GM10248 (cell line): ENCODE measurements around the gene STARD3.

Experiments used
- CTCF ChIA-PET: fragments of 300-600 bp; sonication (Branson Sonifier 250); formaldehyde crosslinking; extraction: SDS; loops from one replicate; lab custom pipeline; 2021; ENCODE audit warnings: antibody characterized with exemption; lab: Yijun Ruan, JAX
- POLR2A ChIA-PET: fragments of 350-650 bp; sonication (Branson Sonifier 250); formaldehyde crosslinking; extraction: SDS; loops from one replicate; lab custom pipeline; 2020; ENCODE audit warnings: antibody characterized with exemption; lab: Yijun Ruan, JAX
- DNase-seq: peaks from one replicate; pipeline ENCODE4 v3.0.0; 2012; ENCODE audit errors: extremely low spot score
- TF ChIP-seq, protein P1 (sequence below): IDR thresholded peaks from 2 replicates; pipeline ENCODE4 v1.5.1; 2012; ENCODE audit warnings: mild to moderate bottlenecking, low read depth; ENCODE audit errors: extremely low read depth, missing control alignments, control extremely low read depth

The STARD3 gene

DNA sequence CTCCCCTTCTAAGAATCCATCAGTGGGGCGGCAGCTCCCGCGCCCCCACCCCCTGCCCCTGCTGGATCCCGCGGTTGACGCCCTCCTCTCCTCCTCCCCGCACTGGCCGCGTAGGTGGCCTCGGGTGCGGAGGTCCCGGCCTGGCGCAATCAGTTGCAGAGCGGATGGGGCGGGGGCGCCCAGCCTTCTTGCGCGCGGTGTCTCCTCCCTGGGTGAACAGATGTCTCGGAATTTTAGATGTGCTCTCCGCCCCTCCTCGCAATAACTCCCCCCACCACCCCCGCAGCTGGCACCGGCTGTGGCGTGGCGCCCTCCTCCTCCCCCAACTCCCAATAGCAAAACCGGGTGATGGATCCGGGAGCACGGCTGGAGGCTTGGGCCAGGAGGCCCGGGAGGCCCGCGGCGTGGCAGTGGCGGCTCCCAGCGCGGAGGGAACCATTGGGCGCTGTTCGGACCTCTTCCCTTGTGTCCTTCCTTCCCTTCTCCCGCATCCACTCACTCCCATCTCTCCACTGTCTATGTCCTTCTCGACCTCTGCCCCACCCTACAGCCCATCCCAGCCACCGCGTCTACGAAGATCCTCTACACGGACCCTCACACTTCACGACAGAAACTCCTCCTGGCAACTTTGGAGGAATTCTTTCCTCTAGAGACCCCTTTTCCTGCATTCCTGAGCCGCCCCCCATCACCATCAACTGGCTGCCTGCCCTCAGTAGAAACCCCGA lies 40.2 kb upstream of the STARD3 start:
- TF ChIP-seq, protein P1, sequence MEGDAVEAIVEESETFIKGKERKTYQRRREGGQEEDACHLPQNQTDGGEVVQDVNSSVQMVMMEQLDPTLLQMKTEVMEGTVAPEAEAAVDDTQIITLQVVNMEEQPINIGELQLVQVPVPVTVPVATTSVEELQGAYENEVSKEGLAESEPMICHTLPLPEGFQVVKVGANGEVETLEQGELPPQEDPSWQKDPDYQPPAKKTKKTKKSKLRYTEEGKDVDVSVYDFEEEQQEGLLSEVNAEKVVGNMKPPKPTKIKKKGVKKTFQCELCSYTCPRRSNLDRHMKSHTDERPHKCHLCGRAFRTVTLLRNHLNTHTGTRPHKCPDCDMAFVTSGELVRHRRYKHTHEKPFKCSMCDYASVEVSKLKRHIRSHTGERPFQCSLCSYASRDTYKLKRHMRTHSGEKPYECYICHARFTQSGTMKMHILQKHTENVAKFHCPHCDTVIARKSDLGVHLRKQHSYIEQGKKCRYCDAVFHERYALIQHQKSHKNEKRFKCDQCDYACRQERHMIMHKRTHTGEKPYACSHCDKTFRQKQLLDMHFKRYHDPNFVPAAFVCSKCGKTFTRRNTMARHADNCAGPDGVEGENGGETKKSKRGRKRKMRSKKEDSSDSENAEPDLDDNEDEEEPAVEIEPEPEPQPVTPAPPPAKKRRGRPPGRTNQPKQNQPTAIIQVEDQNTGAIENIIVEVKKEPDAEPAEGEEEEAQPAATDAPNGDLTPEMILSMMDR, result no peak
- POLR2A ChIA-PET, result no interaction called here
- CTCF ChIA-PET, result interaction anchor here (1.2 to 5.9 kb wide), 2 partner anchors 26 to 37 kb away, joined by 3 to 50 read pairs; no protein-coding TSS in a partner anchor
- DNase-seq, result no peak

DNA sequence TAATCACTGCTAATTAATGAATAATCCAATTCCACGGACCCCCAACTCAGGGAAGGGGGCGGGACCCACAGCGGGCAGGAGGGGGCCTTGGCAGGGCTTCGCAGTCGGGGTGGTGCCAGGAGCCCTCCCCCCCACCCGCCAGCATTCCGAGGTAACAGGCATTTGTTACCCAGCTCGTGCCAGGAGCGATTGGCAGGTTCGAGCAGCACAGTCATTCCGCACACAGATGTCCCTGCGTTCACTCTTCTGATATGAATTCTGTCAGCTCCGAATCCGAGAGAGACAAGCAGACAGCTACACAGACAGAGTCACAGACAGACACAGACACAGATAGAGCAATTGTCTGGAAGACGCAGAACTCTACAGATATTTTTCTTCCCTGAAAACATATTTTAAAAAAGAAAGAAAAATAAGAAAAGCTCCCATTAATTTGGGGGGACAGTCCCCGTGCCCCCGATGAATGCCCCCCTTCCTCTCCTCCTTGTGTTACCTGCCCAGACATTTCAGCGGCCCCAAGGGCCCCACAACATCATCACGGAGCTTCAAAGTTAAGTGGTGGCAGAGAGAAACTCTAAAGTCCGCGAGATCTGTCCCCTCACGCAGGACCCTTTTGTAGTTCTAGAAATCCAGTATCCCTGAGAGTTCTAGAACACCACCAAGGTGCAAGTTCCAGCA lies 39.4 kb upstream of the STARD3 start:
- TF ChIP-seq, protein P1, result no peak
- POLR2A ChIA-PET, result no interaction called here
- CTCF ChIA-PET, result interaction anchor here (5.9 kb wide), 1 partner anchor 25 kb away, joined by 50 read pairs; no protein-coding TSS in a partner anchor
- DNase-seq, result no peak

DNA sequence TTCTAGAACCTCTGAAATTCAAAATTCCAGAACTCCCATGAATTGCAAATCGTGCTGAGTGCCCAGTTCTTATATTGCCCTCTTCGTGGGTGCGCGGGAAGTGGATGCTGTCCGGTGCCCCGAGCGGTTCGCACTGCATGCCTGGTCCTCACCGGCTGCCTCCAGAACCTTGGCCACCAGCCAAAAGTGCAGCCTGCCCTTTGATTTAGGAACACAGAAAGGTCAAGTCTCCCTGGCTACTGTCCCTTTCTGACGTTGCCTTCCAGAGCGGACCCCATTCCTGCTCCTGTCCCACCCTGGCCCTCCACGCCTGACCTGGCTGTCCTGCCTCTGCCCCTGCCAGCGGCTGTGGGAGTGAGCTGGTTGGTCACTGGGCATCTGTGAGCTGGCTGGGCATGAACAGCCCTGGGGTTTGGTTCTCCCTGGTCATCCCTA lies 38.9 kb upstream of the STARD3 start:
- CTCF ChIA-PET, result interaction anchor here (5.9 kb wide), 1 partner anchor 24 kb away, joined by 50 read pairs; no protein-coding TSS in a partner anchor
- POLR2A ChIA-PET, result no interaction called here
- DNase-seq, result no peak
- TF ChIP-seq, protein P1, result no peak

DNA sequence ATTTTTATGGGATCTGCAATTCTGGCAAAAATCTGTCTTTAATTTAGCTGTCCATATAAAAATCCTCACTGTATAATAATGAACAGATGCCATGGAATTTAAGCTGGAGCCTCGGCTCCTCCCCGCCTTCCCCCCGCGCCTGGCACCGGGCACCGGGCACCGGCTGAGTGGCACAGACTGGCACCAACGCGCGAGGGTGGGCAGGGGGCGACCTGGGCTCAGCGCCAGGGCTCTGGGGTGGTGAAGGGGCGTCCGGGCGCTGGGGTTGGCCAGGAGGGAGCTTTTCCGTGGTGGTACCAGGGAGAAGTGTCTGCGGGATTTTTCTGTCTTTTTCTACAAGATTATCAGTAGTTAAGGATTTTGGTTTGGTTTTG lies 38.3 kb upstream of the STARD3 start:
- TF ChIP-seq, protein P1, result no peak
- DNase-seq, result no peak
- ChIA-PET CTCF (interaction anchor here (5.9 kb wide), 1 partner anchor 24 kb away, joined by 50 read pairs; no protein-coding TSS in a partner anchor), POLR2A (no interaction called here)

DNA sequence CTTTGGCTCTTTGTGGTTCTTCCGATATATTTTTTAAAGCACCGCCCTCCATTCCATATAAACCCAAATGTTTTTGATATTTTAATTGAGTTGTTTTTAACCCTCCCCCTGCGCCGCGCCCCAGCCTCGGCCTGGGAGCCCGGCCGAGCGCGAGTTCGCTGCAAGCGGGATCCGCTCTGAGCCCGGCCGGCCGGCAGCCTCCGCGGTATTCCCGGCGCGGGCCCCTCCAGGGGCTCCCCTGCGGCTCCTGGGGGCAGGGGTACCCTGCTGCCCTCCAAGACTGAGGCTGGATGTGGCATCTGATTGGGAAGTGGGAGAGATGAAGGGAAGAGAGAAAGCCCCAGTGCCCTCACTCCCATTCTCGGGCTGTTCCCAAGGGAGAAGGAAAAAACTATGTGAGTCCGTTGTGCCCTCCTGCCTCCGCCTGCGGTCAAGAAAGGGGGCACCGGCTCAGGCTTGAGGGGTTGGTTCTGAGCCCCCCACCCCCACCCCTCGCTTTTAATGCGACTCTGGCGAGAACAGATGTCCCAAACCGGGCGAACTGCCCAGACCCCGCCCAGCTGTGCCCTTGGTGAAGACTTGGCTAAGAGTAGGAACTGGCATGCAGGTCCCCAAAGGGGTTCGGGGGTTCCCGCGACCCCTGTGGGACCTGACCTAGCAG lies 37.8 kb upstream of the STARD3 start:
- ChIA-PET POLR2A (interaction anchor here (0.5 kb wide), 1 partner anchor 23 kb away, joined by 3 read pairs; no protein-coding TSS in a partner anchor), CTCF (interaction anchor here (1.2 to 5.9 kb wide), 3 partner anchors 10 to 23 kb away, joined by 3 to 50 read pairs (median 3); no protein-coding TSS in a partner anchor)
- no peak for DNase-seq

More for the DNA sequence above, 37.8 kb upstream of the STARD3 start:
- TF ChIP-seq, protein P1, result no peak
